Skin epidermis (tissue), 12 donors: ENCODE results near the gene SHISA5.

Source experiments
- H3K27ac ChIP-seq, 21 experiments: fragments of 200-600 bp; sonication (generic) in 11 of 21; one replicate each; pipeline ENCODE4 v1.5.0; 2020; ENCODE audit warnings: mild to moderate bottlenecking in 3 of 21, inconsistent platforms in 2 of 21, moderate library complexity in 2 of 21
- H3K4me3 ChIP-seq, 7 experiments: fragments of 200-600 bp; sonication (generic) in 2 of 7; one replicate each; pipeline ENCODE4 v1.5.0; 2020; ENCODE audit warnings: inconsistent platforms in 2 of 7, mild to moderate bottlenecking in 2 of 7, moderate library complexity in 1 of 7

SHISA5 gene

DNA sequence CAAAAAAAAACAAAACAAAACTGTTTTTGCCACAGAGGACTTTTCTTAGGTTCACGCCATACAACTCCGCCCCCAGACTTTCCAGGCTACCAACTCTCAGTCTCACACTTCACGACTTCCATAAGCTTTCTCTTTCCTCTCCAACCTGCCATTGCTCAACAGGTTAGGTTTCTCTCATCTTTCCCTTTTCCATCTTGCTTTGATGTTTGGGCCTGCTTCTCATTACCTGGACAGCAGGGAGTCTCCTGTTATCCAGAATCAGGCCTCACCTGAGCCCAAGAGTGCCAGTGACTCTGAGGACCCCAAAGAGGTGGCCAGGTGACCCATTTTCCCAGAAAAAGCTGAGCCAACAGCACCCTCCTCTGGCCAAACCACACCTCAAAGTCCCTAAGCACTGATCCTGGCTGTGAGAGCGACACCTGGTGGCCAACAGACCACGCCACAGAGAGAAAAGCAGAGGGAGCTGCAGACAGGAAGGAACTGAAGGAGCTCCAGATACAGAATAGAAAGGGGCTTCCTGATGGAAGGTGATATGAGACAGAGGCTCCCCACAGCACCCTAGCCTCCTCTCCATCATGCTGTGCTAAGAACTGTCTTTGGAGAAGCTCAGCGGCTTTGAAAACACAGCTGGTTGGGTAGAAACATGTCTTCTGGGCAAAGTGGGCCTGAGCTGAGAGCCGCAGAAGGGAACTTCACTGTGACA, 68.0 kb downstream of the SHISA5 start:
- no peak overlapping the region for H3K4me3 ChIP-seq
- peak overlapping the region in 15 of 21 experiments; percentile 11 to 98 (median 76) for H3K27ac ChIP-seq

- Histone ChIP-seq H3K4me3 (no peak overlapping the region), H3K27ac (peak overlapping the region in 15 of 21 experiments; percentile 8 to 98 (median 81))
These were observed 68.8 kb downstream of the SHISA5 start for GRCh38 chr3:48435223-48435595.

- no peak overlapping the region for H3K4me3 ChIP-seq
- H3K27ac ChIP-seq = peak overlapping the region in 15 of 21 experiments; percentile 8 to 98 (median 82)
These were observed 69.3 kb downstream of the SHISA5 start for GRCh38 chr3:48434591-48435222.

- Histone ChIP-seq H3K27ac (peak overlapping the region in 20 of 21 experiments; percentile 6 to 98 (median 86)), H3K4me3 (peak overlapping the region in 1 of 7 experiments; percentile 18)
These were observed 70.4 kb downstream of the SHISA5 start for GRCh38 chr3:48433472-48434118.

DNA sequence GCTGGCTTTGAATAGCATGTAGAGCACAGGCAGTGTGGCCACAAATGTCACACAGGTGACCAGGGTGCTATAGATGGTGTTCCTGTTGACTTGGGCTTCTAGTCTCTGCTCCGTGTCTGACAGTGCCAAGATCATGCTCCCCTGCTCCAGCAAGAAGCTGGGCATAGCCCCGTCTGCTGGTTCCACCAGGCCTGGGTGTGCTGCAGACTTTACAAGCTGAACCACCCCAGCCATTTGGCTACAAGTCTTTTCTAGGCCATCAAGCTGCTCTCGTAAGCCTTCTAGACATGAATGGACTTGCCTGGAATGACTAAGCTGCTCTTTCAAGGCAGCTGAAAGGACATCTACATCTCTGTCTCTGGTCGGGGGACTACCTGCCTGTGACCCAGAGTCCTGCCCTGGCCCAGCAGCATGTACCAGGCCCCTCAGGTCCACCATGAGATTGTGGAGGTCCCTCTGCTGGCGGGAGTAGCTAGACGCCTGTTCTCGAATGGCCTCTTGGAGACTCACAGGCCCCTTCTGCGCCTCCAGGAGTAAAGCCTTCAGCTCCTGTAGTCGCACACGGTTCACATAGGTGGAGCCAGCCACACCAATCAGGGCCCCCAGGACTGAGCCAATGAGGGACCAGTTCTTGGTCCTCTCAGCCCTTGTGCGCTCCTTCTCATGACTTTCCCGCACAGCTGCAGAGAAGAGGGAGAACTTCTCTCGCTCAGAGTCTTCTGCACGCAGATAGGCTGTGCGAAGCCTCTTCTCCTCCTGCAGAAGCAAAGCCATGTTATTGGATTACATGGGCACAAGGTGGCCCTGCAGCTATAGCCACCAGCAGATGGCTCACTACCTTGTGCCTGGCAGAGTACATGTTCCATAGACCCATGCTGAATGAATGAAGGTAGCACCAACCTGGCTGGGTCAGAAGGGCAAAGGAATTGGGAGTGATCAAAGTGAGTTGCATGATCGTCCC, 71.3 kb downstream of the SHISA5 start:
- peak overlapping the region in 20 of 21 experiments; percentile 22 to 98 (median 90) for H3K27ac ChIP-seq

GRCh38 chr3:48431224-48432029, 72.5 kb downstream of the SHISA5 start:
- no peak overlapping the region for H3K4me3 ChIP-seq
- H3K27ac ChIP-seq = peak overlapping the region in 19 of 21 experiments; percentile 22 to 98 (median 91)

More for the DNA sequence above, 71.3 kb downstream of the SHISA5 start:
- H3K4me3 ChIP-seq = no peak overlapping the region

DNA sequence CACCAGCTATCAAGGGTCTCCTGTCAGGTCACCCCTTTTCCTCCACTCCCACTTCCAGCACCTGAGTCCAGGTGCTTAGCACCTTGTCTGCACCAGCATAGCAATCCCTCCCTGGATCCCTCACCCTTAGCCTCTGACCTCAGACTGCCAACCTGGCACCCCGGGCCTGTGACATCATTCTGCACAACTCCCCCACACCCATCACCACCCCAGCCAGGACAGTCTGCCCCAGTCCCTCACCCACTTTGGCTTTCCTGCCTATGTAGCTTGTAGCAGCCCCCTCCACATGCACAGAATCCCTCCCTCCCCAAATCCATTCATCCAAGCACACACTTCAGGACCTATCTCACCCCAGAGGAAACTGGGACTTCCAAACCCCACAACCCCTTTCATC, 73.3 kb downstream of the SHISA5 start:
- Histone ChIP-seq H3K4me3 (no peak overlapping the region), H3K27ac (peak overlapping the region in 19 of 21 experiments; percentile 58 to 98 (median 91))

DNA sequence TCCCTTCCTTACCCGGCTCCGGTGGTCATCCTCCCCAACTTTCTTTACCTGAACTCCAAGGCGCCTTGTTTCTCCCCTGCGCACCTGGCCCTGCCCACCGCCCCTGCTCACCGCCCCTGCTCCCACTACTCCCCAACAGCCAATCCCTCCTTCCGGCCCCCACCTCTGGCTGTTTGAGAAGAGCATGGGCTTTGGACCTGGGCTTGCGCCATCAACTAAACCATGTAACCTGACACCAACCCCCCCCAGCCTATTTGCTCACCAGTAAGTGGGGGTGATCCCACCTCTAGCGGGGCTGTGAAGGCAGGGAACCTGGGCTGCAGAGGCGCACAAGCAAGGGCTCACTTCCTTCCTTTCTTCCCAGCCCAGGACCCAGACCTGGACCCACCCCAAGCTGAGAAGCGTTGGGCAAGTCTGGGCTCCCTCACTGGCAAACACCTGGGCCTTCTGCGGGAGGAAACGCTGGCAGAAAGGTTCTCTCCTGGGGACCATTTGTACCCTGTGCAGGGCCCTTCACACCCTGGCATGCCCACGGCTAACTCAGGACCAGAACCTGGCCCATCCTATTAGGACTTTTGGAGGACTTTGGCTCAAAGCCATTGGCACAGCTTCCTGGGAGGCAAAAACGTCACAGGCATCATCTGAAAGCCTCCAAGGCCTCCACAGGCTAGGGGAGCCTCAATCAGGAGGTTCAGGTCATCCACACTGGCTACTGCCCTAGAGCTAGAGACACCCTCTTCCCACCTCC, 73.8 kb downstream of the SHISA5 start, which contains the start of gene PLXNB1:
Gene PLXNB1 (minus strand): TSS at position 127 of the 748 bp plus-strand sequence. CDS start 5,475 bp downstream, outside the sequence.
- H3K4me3 ChIP-seq = peak within 1 kb of the TSS; percentile 48 to 91 (median 67)
- H3K27ac ChIP-seq = peak within 1 kb of the TSS; percentile 72 to 98 (median 91)

DNA sequence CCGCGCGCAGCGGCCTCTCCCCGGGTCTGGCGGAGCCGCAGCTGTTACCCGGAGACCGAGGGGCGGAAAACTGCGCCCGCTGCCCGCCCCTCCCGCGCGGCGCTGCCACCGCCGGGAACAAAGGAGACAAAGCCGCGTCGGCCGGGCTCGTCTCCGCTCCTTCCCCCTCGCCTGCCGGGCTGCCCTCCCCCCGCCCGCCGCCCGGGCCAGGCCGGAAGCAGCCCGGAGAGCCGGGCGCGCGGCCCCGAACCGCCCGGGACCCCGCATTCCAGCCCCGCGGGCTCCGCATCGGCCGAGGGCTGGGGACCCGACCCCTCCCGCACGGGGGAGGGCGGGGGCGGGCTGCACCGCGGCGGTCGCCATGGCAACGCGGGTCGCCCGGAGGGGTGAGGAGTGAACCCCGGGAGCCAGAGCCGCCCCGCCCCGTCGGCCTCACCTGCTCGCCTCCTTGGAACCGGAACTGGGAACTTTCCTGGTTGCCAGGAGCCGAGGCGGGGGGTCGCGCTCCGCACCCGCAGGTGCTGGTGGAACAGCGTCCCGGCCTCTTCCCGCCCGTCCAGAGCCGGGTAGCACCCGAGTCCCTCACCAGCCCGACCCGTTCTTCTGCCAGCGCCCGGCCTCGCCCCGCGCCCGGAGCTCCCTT, 74.5 kb downstream of the SHISA5 start:
- H3K4me3 ChIP-seq = peak overlapping the region; percentile 48 to 91 (median 67)
- H3K27ac ChIP-seq = peak overlapping the region; percentile 72 to 98 (median 91)

DNA sequence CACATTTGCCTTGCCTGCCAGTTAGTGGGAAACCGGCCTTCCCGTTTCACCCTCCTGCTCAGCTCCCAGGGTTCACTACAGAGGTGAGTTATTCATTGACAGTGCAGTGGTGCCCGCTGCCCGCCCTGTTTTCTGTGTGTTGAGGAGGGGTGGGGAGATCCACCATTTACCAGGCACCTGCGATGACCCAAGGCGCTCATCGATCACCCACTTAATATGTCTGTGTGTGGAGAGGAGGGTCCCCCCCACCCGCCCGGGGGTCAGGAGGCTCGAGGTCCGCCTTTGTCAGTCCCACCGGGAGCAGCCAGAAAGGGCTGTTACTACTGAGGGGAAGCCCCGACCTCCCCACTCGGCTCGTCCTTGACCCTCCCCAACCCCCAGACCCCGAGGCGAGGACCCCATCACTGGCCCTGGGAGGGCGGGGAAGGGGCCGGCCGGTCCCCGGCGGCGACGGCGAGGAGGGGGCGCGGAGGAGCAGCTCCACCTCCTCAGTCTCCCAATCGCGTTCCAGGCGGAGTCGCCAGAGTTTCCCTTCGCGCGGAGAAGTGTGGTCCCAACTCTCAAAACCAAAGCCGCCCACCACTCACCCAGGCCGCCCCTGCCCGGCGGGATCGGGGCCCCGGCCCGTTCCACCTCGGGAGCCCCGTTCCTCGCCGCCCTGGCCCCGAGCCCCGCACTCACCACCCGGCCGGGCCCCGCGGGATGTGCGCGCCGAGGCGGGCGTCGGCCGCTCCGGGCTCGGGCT, 75.2 kb downstream of the SHISA5 start:
- Histone ChIP-seq H3K27ac (peak overlapping the region; percentile 72 to 98 (median 91)), H3K4me3 (peak overlapping the region; percentile 48 to 91 (median 67))

DNA sequence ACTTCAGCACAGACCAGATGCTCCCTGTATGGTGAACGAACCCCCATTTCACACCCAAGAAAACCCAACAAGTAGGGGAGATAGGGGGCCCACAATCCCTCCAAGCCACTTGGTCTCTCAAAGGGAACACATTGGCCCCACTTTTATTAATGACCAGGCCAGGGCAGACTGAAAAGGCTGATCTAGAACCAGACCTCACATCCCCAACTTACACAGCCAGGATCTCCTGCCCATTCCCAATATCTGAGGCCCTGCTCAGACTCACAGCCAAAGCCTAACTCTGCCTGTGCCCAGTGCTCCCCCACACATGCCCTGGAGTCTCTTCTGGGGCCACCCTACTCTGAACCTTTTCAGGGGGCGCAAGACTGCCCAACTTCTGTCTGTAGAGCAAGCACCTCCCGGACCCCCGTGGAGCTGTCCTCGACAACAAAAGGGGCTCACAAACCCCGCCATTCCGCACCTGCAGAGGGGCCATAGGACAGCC, 75.8 kb downstream of the SHISA5 start:
- H3K4me3 ChIP-seq = peak overlapping the region; percentile 48 to 91 (median 67)
- H3K27ac ChIP-seq = peak overlapping the region in 17 of 21 experiments; percentile 74 to 98 (median 91)

- Histone ChIP-seq H3K27ac (peak overlapping the region in 14 of 21 experiments; percentile 25 to 98 (median 91)), H3K4me3 (peak overlapping the region in 6 of 7 experiments; percentile 9 to 91 (median 64))
These were observed 76.4 kb downstream of the SHISA5 start for GRCh38 chr3:48427630-48427962.

DNA sequence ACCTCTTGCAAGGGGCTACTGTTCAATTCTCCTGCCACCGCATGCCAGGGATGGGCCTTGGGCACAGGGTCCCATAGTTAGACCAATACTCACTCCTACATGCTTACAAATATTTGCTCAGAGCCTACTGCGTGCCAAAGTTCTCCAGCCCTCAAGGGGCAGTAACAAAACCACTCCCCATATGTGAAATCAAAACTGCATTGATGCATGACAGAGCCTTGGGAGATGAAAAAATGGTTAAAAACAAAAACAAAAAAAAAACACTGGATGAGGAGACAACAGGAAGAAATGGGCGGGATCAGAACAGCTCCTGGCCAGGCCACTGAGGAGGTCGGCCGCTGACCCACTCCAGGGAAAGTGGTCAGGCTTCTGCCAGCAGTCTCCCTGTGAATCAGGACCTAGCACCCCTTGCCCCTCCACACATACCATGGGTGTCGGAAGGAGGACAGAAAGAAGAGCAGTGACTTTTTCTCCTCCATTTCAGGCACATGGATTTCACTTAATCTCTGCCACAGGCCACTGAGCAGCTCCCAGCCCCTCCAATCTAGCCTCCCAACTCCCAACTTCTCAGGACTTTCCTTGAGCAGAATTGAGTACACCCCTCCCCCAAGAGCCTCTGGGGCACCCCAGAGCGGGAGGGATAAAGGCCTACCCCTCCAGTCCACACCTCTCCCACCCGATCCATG, 76.9 kb downstream of the SHISA5 start:
- Histone ChIP-seq H3K4me3 (peak overlapping the region in 6 of 7 experiments; percentile 9 to 91 (median 64)), H3K27ac (peak overlapping the region in 16 of 21 experiments; percentile 9 to 98 (median 91))

DNA sequence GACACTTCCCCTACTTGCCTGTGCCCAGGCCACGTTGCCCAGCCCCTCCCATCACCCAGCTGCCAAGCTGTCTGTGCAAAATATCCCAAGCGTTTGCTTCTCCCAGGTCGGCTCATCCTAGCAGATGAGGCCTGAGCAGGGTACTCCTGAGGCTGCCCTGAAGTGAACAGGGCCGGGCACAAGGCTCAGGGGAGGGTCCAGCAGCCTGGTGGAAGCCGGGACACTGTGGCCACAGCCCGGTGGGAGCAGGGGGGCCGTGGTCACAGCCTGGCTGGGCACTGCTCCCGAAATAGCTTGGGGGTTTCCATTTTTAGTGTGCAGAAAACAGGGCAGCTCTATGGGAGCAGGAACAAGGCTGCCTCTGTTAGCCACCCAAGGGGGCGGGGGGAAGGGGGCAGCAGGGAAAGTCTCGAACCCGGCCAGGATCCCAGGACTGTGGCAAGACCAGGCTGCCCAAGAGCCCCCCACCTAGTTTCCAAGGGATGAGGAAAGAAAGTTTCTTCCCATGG, 77.5 kb downstream of the SHISA5 start:
- Histone ChIP-seq H3K27ac (peak overlapping the region in 16 of 21 experiments; percentile 9 to 98 (median 73)), H3K4me3 (peak overlapping the region in 1 of 7 experiments; percentile 3)

DNA sequence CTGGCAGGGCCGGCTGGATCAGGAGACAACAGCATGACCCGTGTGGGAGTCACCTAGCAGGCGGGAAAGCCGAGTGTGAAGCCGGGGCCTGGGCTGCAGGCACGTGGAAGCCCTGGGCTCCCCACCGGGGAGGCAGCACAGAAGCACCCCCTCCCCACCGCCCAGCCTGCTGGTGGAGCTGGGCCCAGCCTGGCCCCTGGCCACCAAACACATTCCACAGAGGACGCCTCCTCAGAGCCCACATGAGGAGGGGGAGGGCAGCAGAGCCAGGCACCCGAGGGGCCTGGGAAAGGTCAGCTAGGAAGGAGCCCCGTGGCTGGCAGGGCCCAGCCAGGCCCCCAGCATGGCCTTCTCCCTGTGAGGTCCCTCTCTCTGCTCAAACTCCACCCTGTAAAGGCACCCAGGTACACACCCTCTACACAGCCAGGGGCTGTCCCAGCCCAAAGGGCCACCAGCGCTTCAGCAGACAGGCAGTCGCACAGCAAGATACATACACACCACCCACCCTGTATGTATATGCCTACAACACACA, 78.6 kb downstream of the SHISA5 start:
- Histone ChIP-seq H3K27ac (peak overlapping the region in 11 of 21 experiments; percentile 25 to 98 (median 61)), H3K4me3 (no peak overlapping the region)
